CD4-positive, CD25-positive, alpha-beta regulatory T cell (primary cell): Measurements from ENCODE around the gene TLK1. TPM values are rescaled to one million over a fixed set of nuclear protein-coding genes. Genes with fewer than 3 reads are reported as not detected.
A peak's percentile ranks its signal among the peaks of the same experiment; 100 is the strongest.

Experiments
- ATAC-seq, 2 donors: fragments of 150-1000 bp; cut with Tn5 transposase; one replicate each; pipeline ENCODE4 v1.10.0; 2021; ENCODE audit warnings: low read depth in 2 of 2, moderate number of reproducible peaks in 2 of 2, moderate library complexity in 1 of 2
- DNase-seq, 3 donors: peaks; one replicate each; pipeline versions ENCODE4 v3.0.0 to v3.0.0-alpha.2; 2012 to 2022; ENCODE audit warnings: mixed read lengths in 1 of 3
- H3K27ac ChIP-seq: one replicate; pipeline ENCODE4 v1.7.0; 2013; ENCODE audit warnings: mild to moderate bottlenecking, low read length; ENCODE audit not compliant: insufficient read depth, poor library complexity, severe bottlenecking
- H3K27me3 ChIP-seq: one replicate; pipeline ENCODE4 v1.7.0; 2013; ENCODE audit warnings: low read length; ENCODE audit not compliant: control insufficient read depth, insufficient read depth
- H3K36me3 ChIP-seq: one replicate; pipeline ENCODE4 v1.7.0; 2013; ENCODE audit warnings: mild to moderate bottlenecking, low read length, moderate library complexity; ENCODE audit not compliant: control insufficient read depth, insufficient read depth
- H3K4me1 ChIP-seq: 2 replicates; pipeline ENCODE4 v1.7.0; 2013; ENCODE audit warnings: mild to moderate bottlenecking, low read length; ENCODE audit not compliant: insufficient read depth, control insufficient read depth, poor library complexity, severe bottlenecking
- H3K4me3 ChIP-seq: one replicate; pipeline ENCODE4 v1.7.0; 2013; ENCODE audit warnings: low read depth, mild to moderate bottlenecking, low read length, moderate library complexity
- H3K9me3 ChIP-seq, 2 experiments: 1 replicate in 1 of 2; 2 replicates in 1 of 2; pipeline ENCODE4 v1.7.0; 2013; ENCODE audit warnings: low read length in 2 of 2, mild to moderate bottlenecking in 1 of 2, moderate library complexity in 1 of 2; ENCODE audit not compliant: control insufficient read depth in 2 of 2
- H3K27ac Mint-ChIP-seq, 3 donors: one replicate each; pipeline ENCODE4 v1.8.0; 2020 to 2022; ENCODE audit warnings: mild to moderate bottlenecking in 3 of 3, mixed read lengths in 3 of 3, moderate library complexity in 2 of 3
- H3K27me3 Mint-ChIP-seq: one replicate; pipeline ENCODE4 v1.8.0; 2022; ENCODE audit warnings: mild to moderate bottlenecking, mixed read lengths
- H3K36me3 Mint-ChIP-seq: one replicate; pipeline ENCODE4 v1.8.0; 2020; ENCODE audit warnings: mixed read lengths
- H3K4me1 Mint-ChIP-seq, 4 donors: one replicate each; pipeline ENCODE4 v1.8.0; 2020 to 2022; ENCODE audit warnings: mixed read lengths in 4 of 4, mild to moderate bottlenecking in 1 of 4
- H3K4me3 Mint-ChIP-seq, 4 donors: one replicate each; pipeline ENCODE4 v1.8.0; 2020 to 2022; ENCODE audit warnings: mild to moderate bottlenecking in 4 of 4, mixed read lengths in 4 of 4, moderate library complexity in 3 of 4
- H3K9me3 Mint-ChIP-seq, 7 donors: one replicate each; pipeline ENCODE4 v1.8.0; 2020 to 2022; ENCODE audit warnings: mixed read lengths in 7 of 7, mild to moderate bottlenecking in 3 of 7, moderate library complexity in 2 of 7
- polyA plus RNA-seq, 4 donors: library from polyadenylated mRNA; unstranded; fragments of 300-500 nt; fragmentation: Illumina TruSeq; gene quantifications; one replicate each; pipeline ENCODE4 v1.2.3, GENCODE V29; 2021
- total RNA-seq: library from RNA; stranded (reverse); gene quantifications from one replicate; pipeline ENCODE4 v1.2.3, GENCODE V29; 2022

TLK1 gene
- total and polyA plus RNA-seq, 5 donors from 2014 or later = 33.9 to 179 (median 54.4) TPM

DNA sequence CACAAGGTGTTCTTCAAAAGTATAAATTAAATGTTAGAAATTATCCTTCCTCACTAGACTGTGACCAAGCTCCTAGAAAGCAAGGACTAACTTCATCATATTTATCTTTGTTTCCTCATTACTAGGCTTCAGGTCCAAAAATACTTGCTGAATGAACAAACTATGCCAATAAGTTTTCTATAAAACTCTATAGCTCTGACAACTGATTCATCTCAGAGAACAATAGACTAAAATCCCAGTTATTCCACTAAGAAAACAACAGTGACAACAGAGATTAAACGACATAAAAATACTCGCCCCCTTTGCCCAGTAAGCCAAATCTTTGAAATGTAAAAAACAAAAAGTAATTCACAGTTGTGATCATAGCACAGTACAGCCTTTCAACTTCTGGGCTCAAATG, 13.6 kb downstream of the TLK1 start:
- Histone ChIP-seq H3K27me3 (no peaks in the 10 kb centered on the region), H3K9me3 (no peaks in the 10 kb centered on the region), H3K36me3 (no peaks in the 10 kb centered on the region), H3K27ac (no peak overlapping the region), H3K4me3 (peak overlapping the region; percentile 48), H3K4me1 (peaks cover 50% of the 10 kb centered on the region)
- Mint-ChIP-seq H3K4me3 (peak overlapping the region in 3 of 4 donors; percentile 8 to 17 (median 9)), H3K27me3 (no peaks in the 10 kb centered on the region), H3K36me3 (no peaks in the 10 kb centered on the region), H3K9me3 (no peaks in the 10 kb centered on the region), H3K4me1 (peaks cover 55 to 90% (median 75%) of the 10 kb centered on the region in 4 donors), H3K27ac (peak overlapping the region; percentile 7 to 81 (median 44))
- DNase-seq = no peak
- no peak for ATAC-seq

DNA sequence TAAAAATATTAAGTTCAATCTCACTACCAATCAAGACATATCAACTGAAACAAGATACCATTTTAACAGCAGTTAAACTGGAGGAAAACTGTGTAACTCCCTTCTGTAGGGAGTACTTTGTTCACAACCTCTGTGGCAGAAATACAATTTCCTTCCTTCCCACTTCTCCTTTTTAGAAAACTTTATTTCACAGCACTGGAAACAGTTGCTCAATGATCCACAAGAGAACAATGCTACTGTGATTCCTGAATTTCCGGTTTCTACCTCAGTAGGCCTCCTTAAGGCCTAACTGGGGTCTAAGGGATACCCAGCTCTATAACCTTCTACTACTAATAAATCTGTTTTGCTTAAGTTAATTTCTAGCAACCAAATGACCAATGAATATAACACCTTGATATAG, 14.1 kb downstream of the TLK1 start:
- Mint-ChIP-seq H3K27ac (peak overlapping the region; percentile 7 to 81 (median 70)), H3K27me3 (no peaks in the 10 kb centered on the region)

DNA sequence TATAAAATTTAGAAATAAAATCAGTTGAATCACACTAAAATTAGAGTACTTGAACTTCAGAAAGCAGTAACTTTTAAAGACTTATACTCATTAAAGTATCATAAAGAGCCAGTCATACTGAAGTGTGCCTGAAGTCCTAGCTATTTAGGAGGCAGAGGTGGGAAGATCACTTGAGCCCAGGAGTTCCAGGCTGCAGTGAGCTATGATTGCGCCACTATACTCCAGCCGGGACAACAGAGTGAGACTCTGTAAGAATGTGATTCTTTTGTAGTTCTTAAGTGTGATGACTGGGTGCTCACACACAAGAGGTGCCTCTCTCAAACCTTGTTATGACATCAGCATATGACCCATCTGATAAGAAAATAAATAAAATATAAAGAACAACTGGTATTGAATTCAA, 14.6 kb downstream of the TLK1 start:
- no peak overlapping the region for H3K27ac Mint-ChIP-seq
- H3K4me3 Mint-ChIP-seq = no peak overlapping the region
- H3K9me3 Mint-ChIP-seq = no peaks in the 10 kb centered on the region
- H3K36me3 ChIP-seq = no peaks in the 10 kb centered on the region
- no peaks in the 10 kb centered on the region for H3K9me3 ChIP-seq
- H3K4me3 ChIP-seq = peak overlapping the region; percentile 23
- no peaks in the 10 kb centered on the region for H3K27me3 ChIP-seq
- no peaks in the 10 kb centered on the region for H3K36me3 Mint-ChIP-seq
- peaks cover 66 to 93% (median 80%) of the 10 kb centered on the region in 4 donors for H3K4me1 Mint-ChIP-seq
- no peaks in the 10 kb centered on the region for H3K27me3 Mint-ChIP-seq
- H3K27ac ChIP-seq = peak overlapping the region; percentile 34
- ATAC-seq = no peak
- H3K4me1 ChIP-seq = peaks cover 52% of the 10 kb centered on the region
- DNase-seq = no peak

More for the DNA sequence above, 14.1 kb downstream of the TLK1 start:
- Histone ChIP-seq H3K27ac (peak overlapping the region; percentile 34), H3K36me3 (no peaks in the 10 kb centered on the region), H3K27me3 (no peaks in the 10 kb centered on the region), H3K4me1 (peaks cover 50% of the 10 kb centered on the region), H3K4me3 (peak overlapping the region; percentile 48), H3K9me3 (no peaks in the 10 kb centered on the region)
- peak overlapping the region in 3 of 4 donors; percentile 8 to 42 (median 9) for H3K4me3 Mint-ChIP-seq
- H3K4me1 Mint-ChIP-seq = peaks cover 60 to 90% (median 76%) of the 10 kb centered on the region in 4 donors
- DNase-seq (no peak), ATAC-seq (no peak)
- H3K9me3 Mint-ChIP-seq = no peaks in the 10 kb centered on the region
- H3K36me3 Mint-ChIP-seq = no peaks in the 10 kb centered on the region

GRCh38 chr2:171143670-171144062, 17.0 kb downstream of the TLK1 start:
- H3K4me1 ChIP-seq = peaks cover 65% of the 10 kb centered on the region
- no peak overlapping the region for H3K27ac Mint-ChIP-seq
- H3K4me3 Mint-ChIP-seq = peak overlapping the region in 3 of 4 donors; percentile 36 to 77 (median 56)

GRCh38 chr2:171142398-171142797, 18.3 kb downstream of the TLK1 start:
- Histone ChIP-seq H3K4me3 (peak overlapping the region; percentile 29), H3K9me3 (no peaks in the 10 kb centered on the region), H3K27ac (no peak overlapping the region), H3K36me3 (no peaks in the 10 kb centered on the region), H3K4me1 (peaks cover 58% of the 10 kb centered on the region), H3K27me3 (no peaks in the 10 kb centered on the region)
- Mint-ChIP-seq H3K4me3 (peak overlapping the region; percentile 3 to 77 (median 46)), H3K36me3 (peaks cover 2% of the 10 kb centered on the region), H3K27me3 (no peaks in the 10 kb centered on the region), H3K27ac (no peak overlapping the region), H3K4me1 (peaks cover 63 to 90% (median 71%) of the 10 kb centered on the region in 4 donors), H3K9me3 (no peaks in the 10 kb centered on the region)
- no peak for DNase-seq
- ATAC-seq = no peak

More at GRCh38 chr2:171143670-171144062, 17.0 kb downstream of the TLK1 start:
- Mint-ChIP-seq H3K4me1 (peaks cover 65 to 96% (median 78%) of the 10 kb centered on the region in 4 donors), H3K27me3 (no peaks in the 10 kb centered on the region), H3K36me3 (peaks cover 2% of the 10 kb centered on the region), H3K9me3 (no peaks in the 10 kb centered on the region)
- Histone ChIP-seq H3K36me3 (no peaks in the 10 kb centered on the region), H3K9me3 (no peaks in the 10 kb centered on the region), H3K4me3 (peak overlapping the region; percentile 29), H3K27ac (no peak overlapping the region), H3K27me3 (no peaks in the 10 kb centered on the region)
- no peak for DNase-seq
- no peak for ATAC-seq

DNA sequence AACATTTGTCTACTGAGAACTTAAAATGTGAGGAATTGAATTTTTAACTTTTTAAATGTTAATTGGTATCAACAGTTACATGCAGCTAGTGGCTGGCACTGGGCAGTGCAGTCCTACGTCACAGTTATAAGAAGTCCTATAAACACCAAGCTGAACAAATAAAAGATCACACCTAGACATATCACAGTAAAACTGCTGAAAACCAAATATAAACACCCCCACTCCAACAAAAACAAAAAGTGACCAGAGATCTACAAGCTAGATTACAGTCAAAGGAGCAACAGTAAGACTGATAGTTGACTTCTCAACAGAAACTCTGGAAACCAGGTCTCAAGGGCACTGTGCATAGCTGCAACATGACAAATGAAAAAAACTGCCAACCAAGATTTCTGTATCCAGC, 19.4 kb downstream of the TLK1 start:
- Mint-ChIP-seq H3K27me3 (no peaks in the 10 kb centered on the region), H3K9me3 (no peaks in the 10 kb centered on the region), H3K27ac (peak overlapping the region in 2 of 3 donors; percentile 3 to 21), H3K36me3 (peaks cover 3% of the 10 kb centered on the region), H3K4me3 (peak overlapping the region; percentile 4 to 77 (median 60)), H3K4me1 (peaks cover 55 to 89% (median 67%) of the 10 kb centered on the region in 4 donors)
- Histone ChIP-seq H3K4me1 (peaks cover 54% of the 10 kb centered on the region), H3K27me3 (no peaks in the 10 kb centered on the region), H3K9me3 (no peaks in the 10 kb centered on the region), H3K4me3 (peak overlapping the region; percentile 29), H3K36me3 (no peaks in the 10 kb centered on the region), H3K27ac (no peak overlapping the region)
- no peak for ATAC-seq
- no peak for DNase-seq

DNA sequence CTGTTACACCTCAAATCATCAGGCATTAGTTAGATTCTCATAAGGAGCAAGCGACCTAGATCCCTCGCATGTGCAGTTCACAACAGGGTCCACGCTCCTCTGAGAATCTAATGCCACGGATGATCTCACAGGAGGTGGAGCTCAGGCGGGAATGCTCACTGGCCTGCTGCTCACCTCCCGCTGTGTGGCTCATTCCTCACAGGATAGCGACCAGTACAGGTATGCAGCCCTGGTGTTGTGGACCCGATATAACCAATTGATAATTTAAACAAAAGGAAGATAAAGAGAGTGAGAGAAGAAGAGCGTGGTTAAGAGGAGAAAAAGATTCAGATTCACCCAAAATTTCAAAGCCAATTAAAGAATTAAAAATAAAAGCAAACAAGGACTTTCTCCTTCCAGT, 20.8 kb downstream of the TLK1 start:
- Mint-ChIP-seq H3K4me1 (peaks cover 58 to 87% (median 74%) of the 10 kb centered on the region in 4 donors), H3K27me3 (no peaks in the 10 kb centered on the region), H3K4me3 (peak overlapping the region in 3 of 4 donors; percentile 47 to 77 (median 76)), H3K9me3 (peaks cover 0 to under 1% (median 0%) of the 10 kb centered on the region in 7 donors), H3K27ac (peak overlapping the region in 2 of 3 donors; percentile 79 to 80), H3K36me3 (peaks cover 10% of the 10 kb centered on the region)
- H3K4me3 ChIP-seq = peak overlapping the region; percentile 33
- H3K4me1 ChIP-seq = peaks cover 52% of the 10 kb centered on the region
- DNase-seq = no peak
- H3K27ac ChIP-seq = no peak overlapping the region
- ATAC-seq = no peak
- H3K9me3 ChIP-seq = no peaks in the 10 kb centered on the region
- H3K36me3 ChIP-seq = no peaks in the 10 kb centered on the region
- no peaks in the 10 kb centered on the region for H3K27me3 ChIP-seq

- Mint-ChIP-seq H3K4me1 (peaks cover 55 to 85% (median 73%) of the 10 kb centered on the region in 4 donors), H3K27ac (peak overlapping the region in 2 of 3 donors; percentile 30 to 47), H3K9me3 (peaks cover 0 to 2% (median 0%) of the 10 kb centered on the region in 7 donors), H3K4me3 (peak overlapping the region in 2 of 4 donors; percentile 27 to 77), H3K36me3 (peaks cover 21% of the 10 kb centered on the region), H3K27me3 (no peaks in the 10 kb centered on the region)
- Histone ChIP-seq H3K27ac (no peak overlapping the region), H3K4me1 (peaks cover 36% of the 10 kb centered on the region), H3K27me3 (no peaks in the 10 kb centered on the region), H3K4me3 (no peak overlapping the region), H3K36me3 (no peaks in the 10 kb centered on the region), H3K9me3 (no peaks in the 10 kb centered on the region)
- DNase-seq (peak in 1 of 3 donors; percentile 12), ATAC-seq (no peak)
Observed at GRCh38 chr2:171136024-171136423, 24.7 kb downstream of the TLK1 start.
